ENCODE measurements around the gene CAMK2B. TPM values are rescaled to one million over a fixed set of nuclear protein-coding genes. Genes with fewer than 3 reads are reported as not detected.

The CAMK2B gene
- total RNA-seq, 4 donors from 2014 or later = 35.3 to 64.8 (median 46.0) TPM

DNA sequence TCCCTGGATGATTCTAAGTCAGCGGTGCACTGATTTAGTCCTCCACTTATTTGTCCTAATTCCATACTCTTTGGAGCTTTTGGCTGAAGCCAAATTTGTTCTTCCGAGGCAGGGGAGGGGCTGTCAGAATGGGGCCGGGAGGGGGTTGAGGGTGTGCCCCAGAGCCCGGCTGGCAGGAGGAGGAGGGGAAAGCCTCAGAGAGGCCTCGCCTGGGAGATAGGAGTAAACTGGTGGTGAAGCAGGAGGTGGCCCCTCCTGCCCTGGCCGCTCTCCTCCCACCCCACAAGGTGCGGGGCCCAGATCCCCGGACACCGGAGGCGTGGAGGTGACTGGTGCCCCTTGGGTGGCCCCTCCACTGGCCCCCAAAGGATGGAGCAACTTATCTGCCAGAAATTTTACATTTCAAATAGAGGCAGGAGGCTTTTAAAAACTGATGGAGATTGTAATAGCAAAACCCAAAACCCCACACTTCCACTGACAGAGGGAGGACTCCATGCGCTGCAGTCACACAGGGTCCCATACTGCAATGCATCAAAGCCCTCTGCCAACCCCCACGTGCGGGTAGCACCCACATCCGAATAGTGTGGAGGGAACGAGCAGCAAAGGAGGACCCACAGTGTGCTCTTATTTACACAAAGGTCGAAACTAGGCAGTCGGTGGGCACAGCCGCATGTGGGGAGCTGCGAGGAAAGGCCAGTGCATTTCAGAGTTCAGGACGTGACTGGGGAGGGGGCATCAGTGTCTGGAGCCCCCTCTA lies 61.9 kb downstream of the CAMK2B start:
- H3K36me3 ChIP-seq = no peaks in the 10 kb centered on the region
- H3K27ac ChIP-seq = no peak overlapping the region
- H3K9me3 ChIP-seq = no peaks in the 10 kb centered on the region
- in situ Hi-C loops (cut with MboI; ENCODE audit: low sequenced_read_pairs in 4 of 4) (no loop called here), intact Hi-C loops (cut with DNase I; ENCODE audit: low total_unique reads) (no loop called here)
- no peak overlapping the region for H3K4me3 ChIP-seq
- H3K4me1 ChIP-seq = peaks cover 64 to 65% of the 10 kb centered on the region in 2 donors
- no peaks in the 10 kb centered on the region for H3K27me3 ChIP-seq
- ATAC-seq (no peak), DNase-seq (no peak)
- TF ChIP-seq POLR2A (IDR thresholded peaks at IDR 0.05) = no peak
- TF ChIP-seq CTCF (IDR thresholded peaks at IDR 0.05 in 4 of 5, conservative IDR thresholded peaks at IDR 0.05 in 1 of 5) = no peak

- peak overlapping the region in 2 of 4 donors; percentile 46 to 87 for H3K27ac ChIP-seq
- TF ChIP-seq CTCF (IDR thresholded peaks at IDR 0.05 in 4 of 5, conservative IDR thresholded peaks at IDR 0.05 in 1 of 5) = no peak
- DNase-seq = no peak
Observed at GRCh38 chr7:44262031-44262430, 63.4 kb downstream of the CAMK2B start.

GRCh38 chr7:44261240-44261639 lies 64.2 kb downstream of the CAMK2B start:
- Histone ChIP-seq H3K4me3 (no peak overlapping the region), H3K4me1 (peaks cover 73 to 75% of the 10 kb centered on the region in 2 donors), H3K27me3 (no peaks in the 10 kb centered on the region), H3K9me3 (no peaks in the 10 kb centered on the region), H3K27ac (peak overlapping the region; percentile 87 to 99 (median 96)), H3K36me3 (no peaks in the 10 kb centered on the region)
- DNase-seq (no peak), ATAC-seq (no peak)
- intact Hi-C loops (cut with DNase I; ENCODE audit: low total_unique reads) = no loop called here
- TF ChIP-seq CTCF (IDR thresholded peaks at IDR 0.05 in 4 of 5, conservative IDR thresholded peaks at IDR 0.05 in 1 of 5) (no peak), POLR2A (IDR thresholded peaks at IDR 0.05) (no peak)
- in situ Hi-C loops (cut with MboI; ENCODE audit: low sequenced_read_pairs in 4 of 4) = no loop called here

More at GRCh38 chr7:44262031-44262430, 63.4 kb downstream of the CAMK2B start:
- no peaks in the 10 kb centered on the region for H3K27me3 ChIP-seq
- H3K4me3 ChIP-seq = no peak overlapping the region
- peaks cover 68 to 69% of the 10 kb centered on the region in 2 donors for H3K4me1 ChIP-seq
- in situ Hi-C loops (cut with MboI; ENCODE audit: low sequenced_read_pairs in 4 of 4) (no loop called here), intact Hi-C loops (cut with DNase I; ENCODE audit: low total_unique reads) (no loop called here)
- no peak for ATAC-seq
- H3K9me3 ChIP-seq = no peaks in the 10 kb centered on the region
- no peaks in the 10 kb centered on the region for H3K36me3 ChIP-seq

DNA sequence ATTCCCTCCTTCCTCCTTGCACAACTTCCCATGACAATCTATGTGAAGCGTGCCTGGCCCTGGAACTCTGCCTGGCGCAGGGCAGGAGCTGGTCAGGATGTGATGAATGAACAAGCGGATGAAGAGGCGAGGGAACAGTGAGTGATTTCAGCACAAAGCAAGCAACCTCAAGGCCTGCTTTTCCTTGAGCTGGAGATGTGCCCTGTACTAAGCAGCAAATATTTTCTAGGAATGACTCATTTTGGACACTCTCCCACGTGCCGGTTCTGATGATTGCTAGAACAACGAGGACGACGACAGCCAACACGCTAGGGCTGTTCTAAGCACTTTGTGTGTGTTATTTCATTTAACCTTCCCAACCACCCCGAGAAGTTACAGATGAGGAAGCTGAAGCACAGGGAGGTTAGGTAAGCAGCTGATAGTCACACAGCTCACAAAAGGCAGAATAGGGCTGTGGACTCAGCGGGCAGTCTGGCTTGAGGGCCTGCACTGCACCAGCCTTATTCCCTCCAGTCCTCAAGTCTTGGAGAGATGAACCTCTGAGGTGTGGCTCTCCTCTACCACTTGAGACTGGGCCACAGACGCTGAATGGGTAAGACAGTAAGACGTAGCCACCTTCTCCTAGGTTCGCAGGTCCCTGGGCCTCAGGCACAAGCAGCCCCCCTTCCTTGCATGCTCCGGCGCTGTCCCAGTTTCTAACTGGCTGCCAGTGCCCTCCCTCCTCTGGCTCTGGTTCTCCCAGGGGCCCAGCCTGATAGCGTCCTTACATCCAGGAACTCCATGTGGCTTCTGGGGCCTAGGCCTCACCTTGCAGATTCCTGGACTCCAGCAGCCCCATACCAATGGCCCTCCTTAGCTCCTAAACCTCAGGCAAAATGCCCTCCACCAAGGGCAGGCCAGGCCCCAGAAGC lies 65.6 kb downstream of the CAMK2B start:
- TF ChIP-seq CTCF (IDR thresholded peaks at IDR 0.05 in 4 of 5, conservative IDR thresholded peaks at IDR 0.05 in 1 of 5) (no peak), POLR2A (IDR thresholded peaks at IDR 0.05) (no peak)
- intact Hi-C loops (cut with DNase I; ENCODE audit: low total_unique reads) = loop anchor here (2.0 to 5.0 kb wide), 4 partner anchors 25 to 227 kb away; no protein-coding TSS in a partner anchor
- in situ Hi-C loops (cut with MboI; ENCODE audit: low sequenced_read_pairs in 4 of 4) = no loop called here
- peaks cover 71 to 72% of the 10 kb centered on the region in 2 donors for H3K4me1 ChIP-seq
- H3K27ac ChIP-seq = peak overlapping the region; percentile 87 to 99 (median 96)
- DNase-seq (peak; percentile 64 to 72), ATAC-seq (peak; percentile 26 to 70)
- H3K36me3 ChIP-seq = no peaks in the 10 kb centered on the region
- H3K9me3 ChIP-seq = no peaks in the 10 kb centered on the region
- H3K27me3 ChIP-seq = no peaks in the 10 kb centered on the region
- H3K4me3 ChIP-seq = no peak overlapping the region

Measured in gastrocnemius medialis (tissue), 4 donors.